ENCODE measurements around the gene STK10.

STK10 gene

GRCh38 chr5:172064766-172065165 lies 123.3 kb downstream of the STK10 start:
- Mint-ChIP-seq H3K9me3 (no peaks in the 10 kb centered on the region), H3K4me1 (peaks cover 70% of the 10 kb centered on the region), H3K27ac (no peak overlapping the region), H3K4me3 (no peak overlapping the region), H3K27me3 (no peaks in the 10 kb centered on the region)
- ATAC-seq: no peak
- DNase-seq: no peak

DNA sequence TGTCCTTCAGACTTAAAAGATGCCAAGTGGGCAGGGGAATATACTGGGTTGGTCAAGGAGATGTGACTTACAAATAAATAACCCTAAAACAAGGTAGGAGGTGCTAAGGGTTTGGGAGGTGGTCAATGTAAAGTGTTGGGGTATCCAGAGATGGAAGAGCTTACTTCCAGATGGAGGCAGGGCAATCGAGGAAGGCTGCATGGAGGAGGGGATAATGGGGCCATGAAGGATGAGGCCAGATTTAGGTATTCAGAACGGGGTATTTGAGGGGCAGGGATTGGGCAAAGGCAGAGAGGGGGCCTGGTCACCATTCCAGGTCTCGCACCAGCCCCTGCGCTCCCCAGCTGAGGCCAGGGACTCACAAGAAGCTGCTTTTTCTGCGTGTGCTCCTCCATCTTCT lies 123.7 kb downstream of the STK10 start:
- Mint-ChIP-seq H3K9me3 (no peaks in the 10 kb centered on the region), H3K4me1 (peaks cover 70% of the 10 kb centered on the region), H3K27me3 (no peaks in the 10 kb centered on the region), H3K27ac (peak overlapping the region in 1 of 2 donors; percentile 4), H3K4me3 (no peak overlapping the region)
- ATAC-seq (no peak), DNase-seq (no peak)

GRCh38 chr5:172063463-172064235 lies 124.4 kb downstream of the STK10 start:
- DNase-seq: no peak
- no peaks in the 10 kb centered on the region for H3K9me3 Mint-ChIP-seq
- no peak overlapping the region for H3K27ac Mint-ChIP-seq
- no peak overlapping the region for H3K4me3 Mint-ChIP-seq
- H3K27me3 Mint-ChIP-seq: no peaks in the 10 kb centered on the region
- H3K4me1 Mint-ChIP-seq: peaks cover 64% of the 10 kb centered on the region
- no peak for ATAC-seq

DNA sequence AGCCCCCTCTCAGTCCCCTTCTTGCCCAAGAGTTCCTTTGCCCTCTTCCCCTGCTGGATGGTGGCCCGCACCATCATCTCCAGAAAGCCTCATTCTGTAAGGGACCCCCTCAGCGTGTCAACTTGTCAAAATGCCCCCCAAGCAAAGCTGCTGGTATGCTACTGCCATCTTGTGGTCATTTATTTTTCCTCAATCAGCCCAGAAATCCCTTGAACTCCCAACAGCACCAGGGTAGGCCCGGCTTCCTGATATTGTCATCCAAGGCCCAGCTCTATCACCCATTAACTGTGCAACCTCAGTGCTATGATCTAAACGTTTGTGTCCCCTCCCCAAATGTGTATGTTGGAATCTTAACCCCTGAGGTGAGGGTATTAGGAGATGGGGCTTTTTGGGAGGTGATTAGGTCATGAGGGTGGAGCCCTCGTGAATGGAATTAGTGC lies 128.3 kb downstream of the STK10 start:
- H3K27ac Mint-ChIP-seq: peak overlapping the region; percentile 64 to 79
- peaks cover 31% of the 10 kb centered on the region for H3K4me1 Mint-ChIP-seq
- H3K9me3 Mint-ChIP-seq: no peaks in the 10 kb centered on the region
- DNase-seq (no peak), ATAC-seq (no peak)
- no peaks in the 10 kb centered on the region for H3K27me3 Mint-ChIP-seq
- no peak overlapping the region for H3K4me3 Mint-ChIP-seq

- no peaks in the 10 kb centered on the region for H3K27me3 Mint-ChIP-seq
- no peaks in the 10 kb centered on the region for H3K9me3 Mint-ChIP-seq
- ATAC-seq: no peak
- no peak overlapping the region for H3K27ac Mint-ChIP-seq
- H3K4me3 Mint-ChIP-seq: no peak overlapping the region
- H3K4me1 Mint-ChIP-seq: peaks cover 17% of the 10 kb centered on the region
- no peak for DNase-seq
Observed at GRCh38 chr5:172058088-172058487, 129.9 kb downstream of the STK10 start.

GRCh38 chr5:172055996-172056395 lies 132.0 kb downstream of the STK10 start:
- no peak overlapping the region for H3K4me3 Mint-ChIP-seq
- H3K27ac Mint-ChIP-seq: no peak overlapping the region
- no peak for ATAC-seq
- H3K9me3 Mint-ChIP-seq: no peaks in the 10 kb centered on the region
- H3K27me3 Mint-ChIP-seq: no peaks in the 10 kb centered on the region
- peaks cover 17% of the 10 kb centered on the region for H3K4me1 Mint-ChIP-seq
- DNase-seq: no peak

- Mint-ChIP-seq H3K27me3 (no peaks in the 10 kb centered on the region), H3K9me3 (no peaks in the 10 kb centered on the region), H3K4me1 (peaks cover 17% of the 10 kb centered on the region), H3K4me3 (no peak overlapping the region), H3K27ac (peak overlapping the region in 1 of 2 donors; percentile 90)
- ATAC-seq (no peak), DNase-seq (no peak)
Observed at GRCh38 chr5:172055421-172055820, 132.6 kb downstream of the STK10 start.

DNA sequence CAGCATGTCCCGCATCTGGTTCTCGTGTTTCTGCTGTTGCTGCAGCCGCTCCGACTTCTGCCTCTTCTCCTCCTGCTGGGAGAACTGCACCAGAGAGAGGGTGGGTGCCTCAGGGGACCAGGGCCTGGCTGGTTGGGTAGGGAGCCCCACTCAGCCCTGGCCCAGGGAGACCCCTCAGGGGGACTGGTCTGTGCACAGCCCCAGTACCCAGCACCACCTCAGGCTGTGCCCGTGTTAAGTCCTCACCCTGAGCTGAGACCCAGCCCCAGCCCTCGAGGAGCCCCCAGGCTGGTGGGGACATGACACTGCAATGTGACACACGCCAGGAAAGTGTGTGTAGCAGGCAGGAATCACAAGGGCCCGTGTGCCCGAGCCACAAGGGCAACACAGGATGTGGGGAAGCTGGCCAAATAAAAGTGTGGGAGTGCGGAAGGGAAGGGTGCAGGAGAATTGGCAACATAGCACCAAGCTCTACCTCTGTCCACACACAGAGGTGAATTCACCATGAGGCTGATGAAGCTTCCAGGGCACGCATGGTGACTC lies 133.3 kb downstream of the STK10 start:
- H3K4me3 Mint-ChIP-seq: no peak overlapping the region
- H3K4me1 Mint-ChIP-seq: peaks cover 11% of the 10 kb centered on the region
- DNase-seq: no peak
- no peaks in the 10 kb centered on the region for H3K27me3 Mint-ChIP-seq
- no peaks in the 10 kb centered on the region for H3K9me3 Mint-ChIP-seq
- peak; percentile 55 for ATAC-seq
- H3K27ac Mint-ChIP-seq: peak overlapping the region in 1 of 2 donors; percentile 54

- Mint-ChIP-seq H3K4me3 (no peak overlapping the region), H3K27ac (peak overlapping the region in 1 of 2 donors; percentile 89), H3K4me1 (peaks cover 25% of the 10 kb centered on the region), H3K9me3 (no peaks in the 10 kb centered on the region), H3K27me3 (no peaks in the 10 kb centered on the region)
- ATAC-seq: no peak
- no peak for DNase-seq
Observed at GRCh38 chr5:172052450-172053236, 135.4 kb downstream of the STK10 start.

- Mint-ChIP-seq H3K9me3 (no peaks in the 10 kb centered on the region), H3K27me3 (no peaks in the 10 kb centered on the region)
Observed at GRCh38 chr5:172051643-172052339, 136.2 kb downstream of the STK10 start.

GRCh38 chr5:172050080-172050479 lies 137.9 kb downstream of the STK10 start:
- no peaks in the 10 kb centered on the region for H3K27me3 Mint-ChIP-seq
- peaks cover 27% of the 10 kb centered on the region for H3K4me1 Mint-ChIP-seq

More at GRCh38 chr5:172051643-172052339, 136.2 kb downstream of the STK10 start:
- Mint-ChIP-seq H3K4me3 (no peak overlapping the region), H3K4me1 (peaks cover 26% of the 10 kb centered on the region), H3K27ac (peak overlapping the region in 1 of 2 donors; percentile 87)
- ATAC-seq (no peak), DNase-seq (no peak)

GRCh38 chr5:172049226-172049796 lies 138.7 kb downstream of the STK10 start:
- H3K9me3 Mint-ChIP-seq: no peaks in the 10 kb centered on the region
- peaks cover 34% of the 10 kb centered on the region for H3K4me1 Mint-ChIP-seq
- no peak overlapping the region for H3K4me3 Mint-ChIP-seq
- no peaks in the 10 kb centered on the region for H3K27me3 Mint-ChIP-seq
- DNase-seq (no peak), ATAC-seq (no peak)
- H3K27ac Mint-ChIP-seq: peak overlapping the region; percentile 36 to 93

More at GRCh38 chr5:172050080-172050479, 137.9 kb downstream of the STK10 start:
- no peaks in the 10 kb centered on the region for H3K9me3 Mint-ChIP-seq
- no peak for ATAC-seq
- H3K4me3 Mint-ChIP-seq: no peak overlapping the region
- DNase-seq: no peak
- no peak overlapping the region for H3K27ac Mint-ChIP-seq

DNA sequence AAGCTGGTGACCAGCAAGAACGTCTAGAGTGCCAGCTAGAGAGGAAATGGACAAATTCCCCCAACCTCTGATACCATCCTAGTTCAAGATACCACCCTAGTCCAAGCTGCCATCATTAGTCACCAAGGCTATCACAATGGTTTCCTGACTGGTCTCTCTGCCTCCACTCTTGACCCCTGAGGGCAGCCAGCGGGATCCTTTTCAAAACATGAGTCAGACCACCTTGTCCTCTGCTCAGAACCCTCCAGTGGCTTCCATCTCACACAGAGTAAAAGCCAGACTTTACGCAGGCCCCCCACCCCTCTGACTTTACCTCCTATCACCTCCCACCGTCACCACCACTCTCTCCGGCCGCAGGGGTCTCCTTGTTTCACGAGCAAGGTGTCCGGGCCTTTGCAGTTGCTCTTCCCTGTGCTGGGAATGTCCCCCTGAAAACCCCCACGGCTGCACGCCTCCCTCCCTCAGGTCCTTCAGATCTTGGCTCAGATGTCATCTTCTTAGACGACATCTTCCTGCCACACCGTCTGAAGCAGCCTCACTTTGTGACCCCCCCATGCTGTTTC lies 139.4 kb downstream of the STK10 start:
- Mint-ChIP-seq H3K4me3 (no peak overlapping the region), H3K9me3 (no peaks in the 10 kb centered on the region), H3K27ac (peak overlapping the region; percentile 14 to 93), H3K4me1 (peaks cover 35% of the 10 kb centered on the region), H3K27me3 (no peaks in the 10 kb centered on the region)
- no peak for ATAC-seq
- DNase-seq: no peak

DNA sequence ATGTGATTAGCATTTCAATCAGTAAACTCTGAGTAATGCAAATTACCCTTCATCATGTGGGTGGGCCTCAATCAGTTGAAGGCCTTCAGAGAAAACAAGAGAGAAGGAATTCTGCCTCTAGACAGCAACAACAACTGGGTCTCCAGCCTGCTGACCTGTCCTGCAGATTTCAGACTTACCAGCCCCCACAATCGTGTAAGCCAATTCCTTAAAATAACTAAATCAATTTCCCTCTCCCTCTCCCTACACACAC lies 139.9 kb downstream of the STK10 start:
- peaks cover 40% of the 10 kb centered on the region for H3K4me1 Mint-ChIP-seq
- no peaks in the 10 kb centered on the region for H3K27me3 Mint-ChIP-seq
- no peaks in the 10 kb centered on the region for H3K9me3 Mint-ChIP-seq
- H3K27ac Mint-ChIP-seq: peak overlapping the region in 1 of 2 donors; percentile 93
- no peak for DNase-seq
- no peak overlapping the region for H3K4me3 Mint-ChIP-seq
- no peak for ATAC-seq

DNA sequence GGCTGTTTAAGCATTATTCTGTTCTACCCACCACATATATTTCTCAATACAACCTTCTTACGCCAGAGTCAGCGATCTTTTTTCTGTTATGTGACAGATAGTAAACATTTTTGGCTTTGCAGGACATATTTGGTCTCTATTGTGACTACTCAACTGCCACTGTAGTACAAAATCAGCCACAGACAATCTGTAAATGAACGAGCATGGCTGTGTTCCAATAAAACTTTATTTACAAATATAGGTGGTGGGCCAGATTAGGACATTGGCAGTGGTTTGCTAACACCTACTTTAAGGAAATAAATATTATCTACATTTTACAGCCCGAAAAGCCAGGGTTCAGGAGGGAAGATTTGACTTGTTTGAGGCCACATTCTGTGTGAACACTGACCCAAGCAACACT lies 141.4 kb downstream of the STK10 start:
- DNase-seq (no peak), ATAC-seq (no peak)
- peak overlapping the region in 1 of 2 donors; percentile 7 for H3K27ac Mint-ChIP-seq
- peaks cover 41% of the 10 kb centered on the region for H3K4me1 Mint-ChIP-seq
- H3K4me3 Mint-ChIP-seq: no peak overlapping the region
- H3K27me3 Mint-ChIP-seq: no peaks in the 10 kb centered on the region
- no peaks in the 10 kb centered on the region for H3K9me3 Mint-ChIP-seq
